GM12873 (cell line): ENCODE results near the gene LENG1.

Experiments used
- CTCF ChIP-seq: IDR thresholded peaks from 2 replicates; pipeline ENCODE4 v1.5.1; 2012; ENCODE audit warnings: low read depth, mild to moderate bottlenecking, moderate library complexity, low read length, control low read depth; ENCODE audit not compliant: insufficient read depth; ENCODE audit errors: missing control alignments

LENG1 gene

GRCh38 chr19:54188215-54188871, 28.8 kb upstream of the LENG1 start:
- TF ChIP-seq CTCF = no peak

- TF ChIP-seq CTCF = no peak
Observed at GRCh38 chr19:54186934-54187381, 27.4 kb upstream of the LENG1 start.

- TF ChIP-seq CTCF = no peak
Observed at GRCh38 chr19:54186351-54186750, 26.8 kb upstream of the LENG1 start.

- no peak for TF ChIP-seq CTCF
Observed at GRCh38 chr19:54183431-54183830, 23.9 kb upstream of the LENG1 start.

DNA sequence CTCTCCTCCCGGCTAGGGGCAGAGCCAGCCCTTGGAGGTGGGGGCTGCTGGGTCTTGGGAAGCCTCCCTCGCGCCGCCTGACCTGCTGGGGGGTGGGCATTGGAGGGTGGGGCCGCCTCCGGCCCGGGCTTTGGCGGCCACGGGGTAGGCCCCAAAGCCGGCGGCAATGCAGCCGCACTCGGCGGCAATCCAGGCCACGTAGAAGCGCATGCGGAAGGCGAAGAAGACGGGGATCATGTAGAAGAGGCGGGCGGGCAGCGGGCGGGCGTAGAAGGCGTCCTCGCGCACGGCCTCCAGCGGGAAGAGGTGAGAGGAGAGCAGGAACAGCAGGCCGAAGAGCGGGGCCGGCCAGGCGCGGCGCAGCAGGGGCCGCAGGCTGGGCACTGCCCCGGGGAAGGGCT, 21.2 kb upstream of the LENG1 start:
- no peak for TF ChIP-seq CTCF

- TF ChIP-seq CTCF = no peak
Observed at GRCh38 chr19:54179921-54180461, 20.5 kb upstream of the LENG1 start.

DNA sequence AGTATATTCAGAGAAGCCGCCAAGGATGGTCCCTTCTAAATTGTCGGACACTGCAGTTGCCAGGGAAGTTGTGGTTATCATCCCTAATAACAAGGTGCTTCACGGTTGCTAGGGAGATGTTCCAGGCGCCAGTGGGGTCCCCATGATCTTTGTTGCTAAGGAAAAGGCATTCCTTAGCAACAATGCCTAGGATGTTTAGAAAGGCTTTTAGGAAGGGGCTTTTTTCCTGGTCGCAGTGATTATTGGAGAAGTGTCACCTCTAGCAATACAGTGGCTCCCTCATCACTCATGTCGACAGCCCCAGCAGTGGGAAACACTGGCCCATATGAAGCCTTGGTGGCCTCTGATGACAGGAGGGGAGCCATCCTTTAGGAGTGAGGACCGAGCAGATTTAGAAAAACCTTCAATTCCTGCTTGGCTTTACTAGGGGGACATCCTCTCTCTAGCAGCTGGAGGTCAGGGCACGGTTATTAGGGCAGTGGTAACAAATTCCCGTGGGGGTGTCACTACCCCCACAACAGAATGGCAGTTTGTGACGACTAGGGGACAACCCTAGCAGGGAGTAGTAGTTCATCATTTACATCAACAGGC, 19.8 kb upstream of the LENG1 start:
- TF ChIP-seq CTCF = no peak
